ENCODE measurements around the gene ATP6V1E1.

ATP6V1E1 gene

DNA sequence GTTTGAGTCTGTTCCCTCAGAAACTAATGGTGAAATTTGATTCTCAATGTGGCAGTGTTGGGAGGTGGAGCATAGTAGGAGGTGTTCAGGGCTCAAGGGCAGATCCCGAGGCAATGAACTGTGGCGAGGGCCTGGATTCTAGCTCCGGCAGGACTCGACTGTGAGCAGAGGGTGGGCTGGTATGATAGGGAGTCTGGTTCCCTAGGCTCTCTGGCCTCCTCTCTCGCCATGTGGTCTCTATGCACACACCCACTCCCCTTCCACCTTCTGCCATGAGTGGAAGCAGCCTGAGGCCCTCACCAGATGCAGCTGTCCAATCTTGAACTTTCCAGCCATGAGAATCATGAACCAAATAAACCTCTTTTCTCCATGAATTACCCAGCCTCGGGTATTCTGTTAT lies 32.3 kb downstream of the ATP6V1E1 start:
- Histone ChIP-seq H3K36me3 (ENCODE audit: control insufficient read depth, insufficient read depth, low read length) (peaks cover 17% of the 10 kb centered on the region), H3K4me3 (replicated peaks; ENCODE audit: low read depth, low read length) (no peak overlapping the region)
- TF ChIP-seq, protein P1, sequence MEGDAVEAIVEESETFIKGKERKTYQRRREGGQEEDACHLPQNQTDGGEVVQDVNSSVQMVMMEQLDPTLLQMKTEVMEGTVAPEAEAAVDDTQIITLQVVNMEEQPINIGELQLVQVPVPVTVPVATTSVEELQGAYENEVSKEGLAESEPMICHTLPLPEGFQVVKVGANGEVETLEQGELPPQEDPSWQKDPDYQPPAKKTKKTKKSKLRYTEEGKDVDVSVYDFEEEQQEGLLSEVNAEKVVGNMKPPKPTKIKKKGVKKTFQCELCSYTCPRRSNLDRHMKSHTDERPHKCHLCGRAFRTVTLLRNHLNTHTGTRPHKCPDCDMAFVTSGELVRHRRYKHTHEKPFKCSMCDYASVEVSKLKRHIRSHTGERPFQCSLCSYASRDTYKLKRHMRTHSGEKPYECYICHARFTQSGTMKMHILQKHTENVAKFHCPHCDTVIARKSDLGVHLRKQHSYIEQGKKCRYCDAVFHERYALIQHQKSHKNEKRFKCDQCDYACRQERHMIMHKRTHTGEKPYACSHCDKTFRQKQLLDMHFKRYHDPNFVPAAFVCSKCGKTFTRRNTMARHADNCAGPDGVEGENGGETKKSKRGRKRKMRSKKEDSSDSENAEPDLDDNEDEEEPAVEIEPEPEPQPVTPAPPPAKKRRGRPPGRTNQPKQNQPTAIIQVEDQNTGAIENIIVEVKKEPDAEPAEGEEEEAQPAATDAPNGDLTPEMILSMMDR (IDR thresholded peaks at IDR 0.05; ENCODE audit: insufficient read depth, low read length, poor library complexity, severe bottlenecking) = no peak

GRCh38 chr22:17592201-17592600 lies 36.3 kb downstream of the ATP6V1E1 start:
- no peak for DNase-seq (ENCODE audit: extremely low read depth, insufficient read length)
- H3K36me3 ChIP-seq (ENCODE audit: control insufficient read depth, insufficient read depth, low read length) = peaks cover 24% of the 10 kb centered on the region
- TF ChIP-seq, protein P1 (IDR thresholded peaks at IDR 0.05; ENCODE audit: insufficient read depth, low read length, poor library complexity, severe bottlenecking) = no peak
- no peak overlapping the region for H3K4me3 ChIP-seq (replicated peaks; ENCODE audit: low read depth, low read length)
- no peaks in the 10 kb centered on the region for H3K27me3 ChIP-seq (replicated peaks; ENCODE audit: control insufficient read depth, insufficient read depth, low read length)

More for the DNA sequence above, 32.3 kb downstream of the ATP6V1E1 start:
- no peak for DNase-seq (ENCODE audit: extremely low read depth, insufficient read length)
- no peaks in the 10 kb centered on the region for H3K27me3 ChIP-seq (replicated peaks; ENCODE audit: control insufficient read depth, insufficient read depth, low read length)

- H3K27me3 ChIP-seq (replicated peaks; ENCODE audit: control insufficient read depth, insufficient read depth, low read length) = no peaks in the 10 kb centered on the region
- no peak overlapping the region for H3K4me3 ChIP-seq (replicated peaks; ENCODE audit: low read depth, low read length)
- H3K36me3 ChIP-seq (ENCODE audit: control insufficient read depth, insufficient read depth, low read length) = peaks cover 20% of the 10 kb centered on the region
- no peak for DNase-seq (ENCODE audit: extremely low read depth, insufficient read length)
- TF ChIP-seq, protein P1 (IDR thresholded peaks at IDR 0.05; ENCODE audit: insufficient read depth, low read length, poor library complexity, severe bottlenecking) = no peak
Observed at GRCh38 chr22:17590586-17590985, 38.0 kb downstream of the ATP6V1E1 start.

- DNase-seq (ENCODE audit: extremely low read depth, insufficient read length) = no peak
- TF ChIP-seq, protein P1 (IDR thresholded peaks at IDR 0.05; ENCODE audit: insufficient read depth, low read length, poor library complexity, severe bottlenecking) = no peak
- H3K36me3 ChIP-seq (ENCODE audit: control insufficient read depth, insufficient read depth, low read length) = peaks cover 20% of the 10 kb centered on the region
- H3K4me3 ChIP-seq (replicated peaks; ENCODE audit: low read depth, low read length) = no peak overlapping the region
- H3K27me3 ChIP-seq (replicated peaks; ENCODE audit: control insufficient read depth, insufficient read depth, low read length) = no peaks in the 10 kb centered on the region
Observed at GRCh38 chr22:17589810-17590375, 38.7 kb downstream of the ATP6V1E1 start.

DNA sequence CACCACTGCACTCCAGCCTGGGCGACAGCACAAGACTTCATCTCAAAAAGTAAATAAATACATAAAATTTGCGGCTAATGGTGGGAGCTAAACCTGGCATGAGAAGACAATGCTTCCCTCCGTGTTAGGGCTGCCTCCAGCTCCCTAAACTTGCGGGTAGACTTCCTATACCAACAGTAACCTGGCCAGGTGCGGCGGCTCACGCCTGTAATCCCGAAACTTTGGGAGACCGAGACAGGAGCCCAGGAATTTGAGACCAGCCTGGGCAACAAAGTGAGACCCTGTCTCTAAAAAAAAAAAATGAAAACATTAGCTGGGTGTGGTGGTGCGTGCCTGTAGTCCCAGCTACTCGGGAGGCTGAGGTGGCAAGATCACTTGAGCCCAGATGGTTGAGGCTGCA lies 39.9 kb downstream of the ATP6V1E1 start:
- Histone ChIP-seq H3K4me3 (replicated peaks; ENCODE audit: low read depth, low read length) (no peak overlapping the region), H3K27me3 (replicated peaks; ENCODE audit: control insufficient read depth, insufficient read depth, low read length) (no peaks in the 10 kb centered on the region), H3K36me3 (ENCODE audit: control insufficient read depth, insufficient read depth, low read length) (peaks cover 20% of the 10 kb centered on the region)
- DNase-seq (ENCODE audit: extremely low read depth, insufficient read length) = no peak
- TF ChIP-seq, protein P1 (IDR thresholded peaks at IDR 0.05; ENCODE audit: insufficient read depth, low read length, poor library complexity, severe bottlenecking) = no peak

DNA sequence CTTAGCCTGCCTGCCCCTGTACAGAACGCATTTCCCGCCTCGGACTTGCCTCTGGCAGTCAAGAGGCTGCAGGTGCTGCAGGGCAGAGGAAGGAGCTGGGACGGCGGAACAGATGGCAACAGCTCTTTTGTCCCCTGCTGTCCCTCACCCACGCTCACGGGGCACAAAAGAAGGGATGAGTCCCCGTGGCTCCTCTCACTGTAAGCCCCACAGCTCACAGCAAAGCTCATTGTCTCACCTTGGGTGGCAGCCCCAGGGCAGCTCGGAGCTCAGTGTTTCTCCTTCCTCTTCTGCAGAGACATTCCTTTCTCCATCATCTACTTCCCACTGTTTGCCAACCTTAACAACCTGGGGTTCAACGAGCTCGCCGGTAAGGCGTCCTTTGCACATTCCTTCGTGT lies 40.9 kb downstream of the ATP6V1E1 start:
- no peaks in the 10 kb centered on the region for H3K27me3 ChIP-seq (replicated peaks; ENCODE audit: control insufficient read depth, insufficient read depth, low read length)
- no peak overlapping the region for H3K4me3 ChIP-seq (replicated peaks; ENCODE audit: low read depth, low read length)
- DNase-seq (ENCODE audit: extremely low read depth, insufficient read length) = no peak

More for the DNA sequence above, 40.9 kb downstream of the ATP6V1E1 start:
- peaks cover 16% of the 10 kb centered on the region for H3K36me3 ChIP-seq (ENCODE audit: control insufficient read depth, insufficient read depth, low read length)
- TF ChIP-seq, protein P1 (IDR thresholded peaks at IDR 0.05; ENCODE audit: insufficient read depth, low read length, poor library complexity, severe bottlenecking) = no peak

Measured in GM06990 (cell line).